Suprapubic skin (tissue), 4 donors: ENCODE results near the gene NRG3.

Experiments
- POLR2A ChIP-seq, 2 donors: fragments of 450-650 bp; IDR thresholded peaks; one replicate each; pipeline ENCODE4 v1.6.1; 2017; ENCODE audit warnings: antibody characterized with exemption in 2 of 2, mild to moderate bottlenecking in 2 of 2, moderate library complexity in 2 of 2
- POLR2AphosphoS5 ChIP-seq, 3 donors: sonication (generic); formaldehyde crosslinking; IDR thresholded peaks; one replicate each; pipeline ENCODE4 v1.6.1; 2017; ENCODE audit warnings: antibody characterized with exemption in 3 of 3
- TF ChIP-seq, protein P1 (sequence below), 2 donors: fragments of 200-600 bp in 1 of 2; fragments of 450-650 bp in 1 of 2; sonication (generic) in 1 of 2; IDR thresholded peaks; one replicate each; pipeline ENCODE4 v1.5.1; 2016 to 2019; ENCODE audit warnings: antibody characterized with exemption in 2 of 2, mild to moderate bottlenecking in 1 of 2, moderate library complexity in 1 of 2

DNA sequence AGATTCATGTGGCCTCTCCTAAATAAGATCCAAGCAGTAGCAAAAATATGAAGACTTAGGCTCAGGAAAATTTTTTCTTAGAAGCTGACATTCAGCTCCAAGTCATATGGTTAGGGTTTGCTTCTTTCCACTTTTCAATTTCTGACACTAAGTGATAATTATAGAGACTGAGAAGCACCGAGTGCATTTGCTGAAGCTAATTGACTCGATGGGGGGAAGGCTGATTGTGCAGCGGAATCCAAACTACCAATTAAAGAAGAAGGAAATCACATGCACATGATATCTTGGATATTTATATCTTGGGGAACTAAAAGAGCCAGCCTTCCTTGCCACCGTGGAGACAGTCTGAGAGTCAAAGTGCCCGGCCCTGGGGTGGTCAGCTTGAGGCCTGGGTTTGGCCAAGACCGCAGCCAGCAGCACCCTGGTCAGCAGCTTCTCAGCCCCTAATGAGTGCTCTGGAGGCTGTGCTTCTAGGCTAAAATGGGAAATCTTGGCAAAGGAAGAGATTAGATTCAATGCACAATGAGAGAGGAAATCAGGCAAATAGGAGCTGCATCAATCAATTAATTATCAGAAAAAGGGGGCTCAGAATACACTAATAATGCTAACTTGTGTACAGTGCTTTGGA is 589.3 kb downstream of the NRG3 start:
- TF ChIP-seq, protein P1, sequence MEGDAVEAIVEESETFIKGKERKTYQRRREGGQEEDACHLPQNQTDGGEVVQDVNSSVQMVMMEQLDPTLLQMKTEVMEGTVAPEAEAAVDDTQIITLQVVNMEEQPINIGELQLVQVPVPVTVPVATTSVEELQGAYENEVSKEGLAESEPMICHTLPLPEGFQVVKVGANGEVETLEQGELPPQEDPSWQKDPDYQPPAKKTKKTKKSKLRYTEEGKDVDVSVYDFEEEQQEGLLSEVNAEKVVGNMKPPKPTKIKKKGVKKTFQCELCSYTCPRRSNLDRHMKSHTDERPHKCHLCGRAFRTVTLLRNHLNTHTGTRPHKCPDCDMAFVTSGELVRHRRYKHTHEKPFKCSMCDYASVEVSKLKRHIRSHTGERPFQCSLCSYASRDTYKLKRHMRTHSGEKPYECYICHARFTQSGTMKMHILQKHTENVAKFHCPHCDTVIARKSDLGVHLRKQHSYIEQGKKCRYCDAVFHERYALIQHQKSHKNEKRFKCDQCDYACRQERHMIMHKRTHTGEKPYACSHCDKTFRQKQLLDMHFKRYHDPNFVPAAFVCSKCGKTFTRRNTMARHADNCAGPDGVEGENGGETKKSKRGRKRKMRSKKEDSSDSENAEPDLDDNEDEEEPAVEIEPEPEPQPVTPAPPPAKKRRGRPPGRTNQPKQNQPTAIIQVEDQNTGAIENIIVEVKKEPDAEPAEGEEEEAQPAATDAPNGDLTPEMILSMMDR (IDR thresholded peaks at IDR 0.05), result no peak
- no peak for TF ChIP-seq POLR2AphosphoS5 (IDR thresholded peaks at IDR 0.05)
- no peak for TF ChIP-seq POLR2A (IDR thresholded peaks at IDR 0.05)
